HepG2 (cell line): Measurements from ENCODE around the gene LMOD1. TPM values are rescaled to one million over a fixed set of nuclear protein-coding genes. Genes with fewer than 3 reads are reported as not detected.

ENCODE experiments used
- ATAC-seq: fragments of 200-7000 bp; cut with Tn5 transposase; 3 replicates; pipeline ENCODE4 v1.9.1; 2020; ENCODE audit warnings: mild to moderate bottlenecking, moderate library complexity
- BruUV-seq: library from RNA; stranded (reverse); fragments of 400-500 nt; replicated peaks from 2 replicates; lab custom pipeline; 2021; lab: Mats Ljungman, UMichigan
- CTCF ChIA-PET: fragments of 300-600 bp; formaldehyde crosslinking; extraction: SDS; loops from one replicate; lab custom pipeline; 2021; ENCODE audit warnings: low total read pairs, inconsistent platforms, low intra/inter-chr PET ratio; lab: Yijun Ruan, JAX
- POLR2A ChIA-PET: fragments of 350-600 bp; sonication (Branson Sonifier 250); formaldehyde crosslinking; loops from one replicate; lab custom pipeline; 2020; ENCODE audit warnings: antibody characterized with exemption, inconsistent platforms; lab: Yijun Ruan, JAX
- DNase-seq: peaks from one replicate; pipeline ENCODE4 v3.0.0-alpha.2; 2015; ENCODE audit warnings: low spot score
- FAIRE-seq: peaks from 3 replicates; lab custom pipeline; 2011; peaks lifted over from hg19 to GRCh38; lab: Jason Lieb, UNC
- H2AFZ ChIP-seq: one replicate; pipeline ENCODE4 v1.6.1; 2011; ENCODE audit warnings: low read length, inconsistent platforms
- H3K27ac ChIP-seq: fragments of 300-600 bp; 3 replicates; pipeline ENCODE4 v1.8.0; 2011; ENCODE audit warnings: mixed run types, mild to moderate bottlenecking, mixed read lengths, low read length, inconsistent platforms; ENCODE audit not compliant: insufficient read depth; ENCODE audit errors: extremely low read length
- H3K27me3 ChIP-seq, 2 experiments: fragments of 200-600 bp in 1 of 2; 2 replicates in 1 of 2; 3 replicates in 1 of 2; pipeline versions ENCODE4 v1.6.0 to v1.8.0; 2011; ENCODE audit warnings: low read length in 2 of 2, mild to moderate bottlenecking in 2 of 2, moderate library complexity in 2 of 2, inconsistent platforms in 1 of 2; ENCODE audit not compliant: insufficient read depth in 2 of 2, control insufficient read depth in 1 of 2
- H3K36me3 ChIP-seq, 2 experiments: fragments of 200-600 bp in 1 of 2; replicated peaks in 1 of 2; 2 replicates in 1 of 2; 3 replicates in 1 of 2; pipeline versions ENCODE4 v1.5.1 to v1.8.0; 2011; ENCODE audit warnings: low read length in 2 of 2, inconsistent platforms in 1 of 2; ENCODE audit not compliant: insufficient read depth in 2 of 2, control insufficient read depth in 1 of 2
- H3K4me1 ChIP-seq: 2 replicates; pipeline ENCODE4 v1.5.1; 2012; ENCODE audit warnings: low read length, inconsistent platforms; ENCODE audit not compliant: insufficient read depth
- H3K4me2 ChIP-seq: 2 replicates; pipeline ENCODE4 v1.6.0; 2011; ENCODE audit warnings: low read depth, low read length, inconsistent platforms
- H3K4me3 ChIP-seq, 3 experiments: fragments of 200-600 bp in 1 of 3; sonication (generic), shearing (Covaris generic) in 1 of 3; replicated peaks in 1 of 3; 2 replicates each; pipeline ENCODE4 v1.5.1; 2011 to 2016; ENCODE audit warnings: low read length in 3 of 3, inconsistent platforms in 2 of 3, low read depth in 2 of 3, mild to moderate bottlenecking in 2 of 3, control low read depth in 1 of 3, mixed read lengths in 1 of 3; ENCODE audit not compliant: insufficient read depth in 1 of 3
- H3K79me2 ChIP-seq: one replicate; pipeline ENCODE4 v1.6.1; 2011; ENCODE audit warnings: low read length, inconsistent platforms; ENCODE audit not compliant: insufficient read depth
- H3K9ac ChIP-seq: 2 replicates; pipeline ENCODE4 v1.6.0; 2011; ENCODE audit warnings: mild to moderate bottlenecking, low read depth, low read length, inconsistent platforms; ENCODE audit not compliant: insufficient read depth
- H3K9me3 ChIP-seq: 2 replicates; pipeline ENCODE4 v1.5.1; 2012; ENCODE audit warnings: mild to moderate bottlenecking, low read length
- H4K20me1 ChIP-seq: 2 replicates; pipeline ENCODE4 v1.6.0; 2011; ENCODE audit warnings: inconsistent platforms, mild to moderate bottlenecking, low read length, moderate library complexity; ENCODE audit not compliant: insufficient read depth
- HOXA5 ChIP-seq: sonication (generic); formaldehyde crosslinking; IDR thresholded peaks from 2 replicates; pipeline ENCODE4 v1.4.0; 2020; ENCODE audit warnings: missing genetic modification reagents
- SOX6 ChIP-seq, 2 experiments: fragments of 450-650 bp in 1 of 2; sonication (generic) in 1 of 2; formaldehyde crosslinking in 1 of 2; IDR thresholded peaks; 2 replicates each; pipeline versions ENCODE4 v1.4.0 to v1.6.1; 2017 to 2020; ENCODE audit warnings: antibody characterized with exemption in 1 of 2, mild to moderate bottlenecking in 1 of 2, missing genetic modification reagents in 1 of 2
- TFE3 ChIP-seq: IDR thresholded peaks from 2 replicates; pipeline ENCODE4 v1.6.1; 2016
- ZNF337 ChIP-seq: sonication (generic); formaldehyde crosslinking; IDR thresholded peaks from 2 replicates; pipeline ENCODE4 v1.5.1; 2020; ENCODE audit warnings: missing genetic modification reagents, low read depth, mild to moderate bottlenecking, borderline replicate concordance
- ZNF660 ChIP-seq: sonication (generic); formaldehyde crosslinking; IDR thresholded peaks from 2 replicates; pipeline ENCODE4 v1.5.1; 2020; ENCODE audit warnings: mild to moderate bottlenecking, low read depth, missing genetic modification reagents, borderline replicate concordance
- ZNF850 ChIP-seq: sonication (generic); formaldehyde crosslinking; conservative IDR thresholded peaks from 2 replicates; pipeline ENCODE4 v1.9.0; 2021; ENCODE audit warnings: mild to moderate bottlenecking, missing genetic modification reagents
- WGBS: methylation state at CpG from one replicate; pipeline ENCODE4 v1.1.6; 2017; ENCODE audit warnings: low lambda C conversion rate; 5-methylcytosine and 5-hydroxymethylcytosine counted together
- in situ Hi-C: cut with HindIII; loops from 2 replicates; pipeline ENCODE4 v1.10.0; 2017; ENCODE audit warnings: low pct_unique_long_range_greater_than_20kb; ENCODE audit not compliant: extremely low pct_ligation_motif_present
- intact Hi-C: fragments of 100-400 bp; cut with micrococcal nuclease; formaldehyde crosslinking; loops from one replicate; pipeline ENCODE4 v1.10.0; 2022; ENCODE audit not compliant: unreplicated experiment
- polyA plus RNA-seq, 8 experiments: library from polyadenylated mRNA; depleted of rRNA in 3 of 8; stranded (reverse) in 7 of 8; unstranded in 1 of 8; fragments of >200 nt; fragmentation: Illumina TruSeq in 4 of 8; extraction: Trizol in 4 of 8; gene quantifications; 2 replicates each; pipeline versions ENCODE4 v1.2.1 to v1.2.3, GENCODE V29; 2011 to 2016; ENCODE audit warnings: low read depth in 4 of 8, missing spikeins in 1 of 8, mixed read lengths in 1 of 8; ENCODE audit not compliant: insufficient read depth in 1 of 8
- total RNA-seq, 5 experiments: library from RNA; depleted of rRNA; stranded (reverse); fragments of >200 nt; fragmentation: Illumina TruSeq; extraction: Trizol; gene quantifications; 2 replicates each; pipeline ENCODE4 v1.2.3, GENCODE V29; 2016; ENCODE audit warnings: low read depth in 1 of 5
- TF ChIP-seq, protein P1 (sequence below): sonication (generic); formaldehyde crosslinking; IDR thresholded peaks from 2 replicates; pipeline ENCODE4 v1.4.0; 2020; ENCODE audit warnings: missing genetic modification reagents

Gene LMOD1
- total and polyA plus RNA-seq, 2 of the 13 experiments (the other 11 are each of a cell fraction or from before 2014, with no cell fraction given): not detected

- TF ChIP-seq ZNF660 (CRISPR knock-in tag) (no peak), TFE3 (no peak), ZNF850 (CRISPR knock-in tag) (no peak)
Observed at GRCh38 chr1:201947697-201948008, 1.3 kb upstream of the LMOD1 start (continued).

DNA sequence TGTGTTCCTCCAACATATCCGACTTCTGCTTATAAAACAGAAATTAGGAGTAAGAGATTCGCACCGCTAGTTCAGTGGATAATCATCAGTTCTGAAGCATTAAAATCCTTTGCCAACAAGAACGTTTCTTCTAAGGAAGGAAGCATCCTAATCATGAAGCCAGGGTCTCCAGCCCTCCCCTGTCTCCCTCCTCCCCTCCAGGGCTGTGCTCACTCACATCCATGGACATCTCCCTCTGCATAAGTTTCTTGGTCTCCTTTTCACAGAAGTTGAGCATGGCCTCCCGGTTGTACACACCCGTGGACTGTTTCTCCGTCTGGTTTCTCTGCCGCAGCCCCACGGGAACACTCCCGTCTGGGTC is 505 bp downstream of the LMOD1 start:
- FAIRE-seq: no peak
- WGBS: 24% methylated on average over 10 of the region's 10 CpGs
- intact Hi-C loops: no loop called here
- no peaks in the 10 kb centered on the region for H4K20me1 ChIP-seq
- H3K4me1 ChIP-seq: peaks cover 29% of the 10 kb centered on the region
- peak overlapping the region; percentile 20 to 63 (median 41); a peak in 4 of 6 replicates for H3K4me3 ChIP-seq
- peaks cover 1 to 38% of the 10 kb centered on the region in 2 experiments; a peak in 3 of 5 replicates for H3K27me3 ChIP-seq
- H3K9me3 ChIP-seq: no peaks in the 10 kb centered on the region
- no peak overlapping the region; the same call in 1 of the 2 replicates for H3K9ac ChIP-seq
- ChIA-PET CTCF (no interaction called here), POLR2A (interaction anchor here (0.9 to 2.3 kb wide), 2 partner anchors 9 to 64 kb away, joined by 3 to 12 read pairs; partner anchors contain the start of genes ELF3 and TIMM17A)
- no peaks in the 10 kb centered on the region for H3K79me2 ChIP-seq
- H2AFZ ChIP-seq: no peak overlapping the region
- DNase-seq: no peak
- in situ Hi-C loops: no loop called here
- H3K4me2 ChIP-seq: peak overlapping the region; percentile 87
- no TSS peak for BruUV-seq
- H3K36me3 ChIP-seq: no peaks in the 10 kb centered on the region
- ATAC-seq: no peak
- no peak overlapping the region for H3K27ac ChIP-seq
- no peak for TF ChIP-seq ZNF337 (CRISPR knock-in tag)
- TF ChIP-seq, protein P1, sequence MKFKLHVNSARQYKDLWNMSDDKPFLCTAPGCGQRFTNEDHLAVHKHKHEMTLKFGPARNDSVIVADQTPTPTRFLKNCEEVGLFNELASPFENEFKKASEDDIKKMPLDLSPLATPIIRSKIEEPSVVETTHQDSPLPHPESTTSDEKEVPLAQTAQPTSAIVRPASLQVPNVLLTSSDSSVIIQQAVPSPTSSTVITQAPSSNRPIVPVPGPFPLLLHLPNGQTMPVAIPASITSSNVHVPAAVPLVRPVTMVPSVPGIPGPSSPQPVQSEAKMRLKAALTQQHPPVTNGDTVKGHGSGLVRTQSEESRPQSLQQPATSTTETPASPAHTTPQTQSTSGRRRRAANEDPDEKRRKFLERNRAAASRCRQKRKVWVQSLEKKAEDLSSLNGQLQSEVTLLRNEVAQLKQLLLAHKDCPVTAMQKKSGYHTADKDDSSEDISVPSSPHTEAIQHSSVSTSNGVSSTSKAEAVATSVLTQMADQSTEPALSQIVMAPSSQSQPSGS (CRISPR knock-in tag): no peak
- TF ChIP-seq SOX6 (IDR thresholded peaks at IDR 0.05): no peak
- TF ChIP-seq SOX6 (CRISPR knock-in tag; IDR thresholded peaks at IDR 0.05): no peak
- TF ChIP-seq HOXA5 (CRISPR knock-in tag): no peak
- TF ChIP-seq, all 625 proteins: peak for 0
